Upper lobe of left lung (tissue), 4 donors: ENCODE data around the gene ARID5B.

ENCODE experiments used
- CTCF ChIP-seq, 6 experiments: fragments of 450-650 bp in 4 of 6; fragments of 200-600 bp in 2 of 6; sonication (generic) in 2 of 6; IDR thresholded peaks; one replicate each; pipeline ENCODE4 v1.5.1; 2016 to 2019; ENCODE audit warnings: antibody characterized with exemption in 6 of 6
- EP300 ChIP-seq, 4 donors: sonication (generic); formaldehyde crosslinking; IDR thresholded peaks; one replicate each; pipeline ENCODE4 v1.5.1; 2017; ENCODE audit warnings: antibody characterized with exemption in 4 of 4, control low read depth in 2 of 4
- POLR2A ChIP-seq, 4 donors: fragments of 450-650 bp; IDR thresholded peaks; one replicate each; pipeline ENCODE4 v1.5.1; 2016 to 2017; ENCODE audit warnings: antibody characterized with exemption in 4 of 4, mild to moderate bottlenecking in 2 of 4
- POLR2AphosphoS5 ChIP-seq, 2 donors: sonication (generic); formaldehyde crosslinking; IDR thresholded peaks; one replicate each; pipeline ENCODE4 v1.5.1; 2017; ENCODE audit warnings: antibody characterized with exemption in 2 of 2

- no peak for TF ChIP-seq CTCF (IDR thresholded peaks at IDR 0.05)
- TF ChIP-seq EP300 (IDR thresholded peaks at IDR 0.05), result peak in 1 of 4 donors; percentile 10
- no peak for TF ChIP-seq POLR2A (IDR thresholded peaks at IDR 0.05)
- no peak for TF ChIP-seq POLR2AphosphoS5 (IDR thresholded peaks at IDR 0.05)
These were observed 115.4 kb downstream of the ARID5B start for GRCh38 chr10:62016623-62017490.
